Neural crest cell (in vitro differentiated cells): Measurements from ENCODE around the gene PDCD6IP. TPM values are rescaled to one million over a fixed set of nuclear protein-coding genes. Genes with fewer than 3 reads are reported as not detected.

Source experiments
- DNase-seq: peaks from one replicate; pipeline ENCODE4 v3.0.0; 2021; ENCODE audit warnings: low read depth, mixed read lengths, low spot score
- H3K27ac Mint-ChIP-seq: one replicate; pipeline ENCODE4 v1.8.0; 2021; ENCODE audit warnings: mild to moderate bottlenecking, mixed read lengths; ENCODE audit not compliant: unreplicated experiment
- H3K27me3 Mint-ChIP-seq: 2 replicates; pipeline ENCODE4 v1.8.0; 2021; ENCODE audit warnings: low read depth, mild to moderate bottlenecking, mixed read lengths
- H3K36me3 Mint-ChIP-seq: 2 replicates; pipeline ENCODE4 v1.8.0; 2021; ENCODE audit warnings: low read depth, mild to moderate bottlenecking, mixed read lengths
- H3K4me1 Mint-ChIP-seq: 2 replicates; pipeline ENCODE4 v1.8.0; 2021; ENCODE audit warnings: mixed read lengths
- H3K4me3 Mint-ChIP-seq: one replicate; pipeline ENCODE4 v1.8.0; 2021; ENCODE audit warnings: mild to moderate bottlenecking, mixed read lengths
- H3K9me3 Mint-ChIP-seq: 2 replicates; pipeline ENCODE4 v1.8.0; 2021; ENCODE audit warnings: mixed read lengths
- total RNA-seq: library from RNA; stranded (reverse); gene quantifications from 2 replicates; pipeline ENCODE4 v1.2.1, GENCODE V29; 2021
- TF ChIP-seq, protein P1 (sequence below): fragments of 200-600 bp; sonication (generic); conservative IDR thresholded peaks from 2 replicates; pipeline ENCODE4 v1.5.0; 2021; ENCODE audit warnings: antibody characterized with exemption, mild to moderate bottlenecking

PDCD6IP gene
- total RNA-seq, 1 donor from 2014 or later = 150 TPM

- H3K4me3 Mint-ChIP-seq = no peak overlapping the region
- H3K27me3 Mint-ChIP-seq = no peaks in the 10 kb centered on the region
- H3K36me3 Mint-ChIP-seq = peaks cover 22% of the 10 kb centered on the region
- H3K27ac Mint-ChIP-seq = peak overlapping the region; percentile 48
- peaks cover 9% of the 10 kb centered on the region for H3K4me1 Mint-ChIP-seq
- TF ChIP-seq, protein P1, sequence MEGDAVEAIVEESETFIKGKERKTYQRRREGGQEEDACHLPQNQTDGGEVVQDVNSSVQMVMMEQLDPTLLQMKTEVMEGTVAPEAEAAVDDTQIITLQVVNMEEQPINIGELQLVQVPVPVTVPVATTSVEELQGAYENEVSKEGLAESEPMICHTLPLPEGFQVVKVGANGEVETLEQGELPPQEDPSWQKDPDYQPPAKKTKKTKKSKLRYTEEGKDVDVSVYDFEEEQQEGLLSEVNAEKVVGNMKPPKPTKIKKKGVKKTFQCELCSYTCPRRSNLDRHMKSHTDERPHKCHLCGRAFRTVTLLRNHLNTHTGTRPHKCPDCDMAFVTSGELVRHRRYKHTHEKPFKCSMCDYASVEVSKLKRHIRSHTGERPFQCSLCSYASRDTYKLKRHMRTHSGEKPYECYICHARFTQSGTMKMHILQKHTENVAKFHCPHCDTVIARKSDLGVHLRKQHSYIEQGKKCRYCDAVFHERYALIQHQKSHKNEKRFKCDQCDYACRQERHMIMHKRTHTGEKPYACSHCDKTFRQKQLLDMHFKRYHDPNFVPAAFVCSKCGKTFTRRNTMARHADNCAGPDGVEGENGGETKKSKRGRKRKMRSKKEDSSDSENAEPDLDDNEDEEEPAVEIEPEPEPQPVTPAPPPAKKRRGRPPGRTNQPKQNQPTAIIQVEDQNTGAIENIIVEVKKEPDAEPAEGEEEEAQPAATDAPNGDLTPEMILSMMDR = no peak
- DNase-seq = no peak
- peaks cover 7% of the 10 kb centered on the region for H3K9me3 Mint-ChIP-seq
These were observed 8.8 kb downstream of the PDCD6IP start for GRCh38 chr3:33807191-33807590.

DNA sequence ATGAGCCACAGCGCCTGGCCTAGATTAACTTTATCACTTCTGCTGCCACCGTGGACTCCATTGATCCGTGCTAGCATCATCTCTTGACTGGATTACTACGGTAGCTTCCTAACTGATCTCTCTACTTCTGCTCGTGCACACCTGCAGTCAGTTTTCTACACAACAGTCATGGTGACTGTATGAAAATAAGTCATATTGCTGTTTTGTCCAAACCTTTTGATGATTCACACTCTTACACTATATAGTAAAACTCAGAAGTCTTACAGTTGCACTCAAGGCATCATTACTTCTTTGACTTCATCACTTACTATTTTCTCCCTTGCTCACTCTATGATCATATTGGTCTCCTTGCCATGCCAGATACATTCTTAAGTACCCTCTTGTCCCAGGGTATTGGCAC, 10.1 kb downstream of the PDCD6IP start:
- Mint-ChIP-seq H3K9me3 (peaks cover 4% of the 10 kb centered on the region), H3K4me3 (no peak overlapping the region), H3K27ac (no peak overlapping the region), H3K4me1 (peaks cover 11% of the 10 kb centered on the region), H3K36me3 (peaks cover 13% of the 10 kb centered on the region), H3K27me3 (no peaks in the 10 kb centered on the region)
- no peak for DNase-seq
- TF ChIP-seq, protein P1 = no peak

DNA sequence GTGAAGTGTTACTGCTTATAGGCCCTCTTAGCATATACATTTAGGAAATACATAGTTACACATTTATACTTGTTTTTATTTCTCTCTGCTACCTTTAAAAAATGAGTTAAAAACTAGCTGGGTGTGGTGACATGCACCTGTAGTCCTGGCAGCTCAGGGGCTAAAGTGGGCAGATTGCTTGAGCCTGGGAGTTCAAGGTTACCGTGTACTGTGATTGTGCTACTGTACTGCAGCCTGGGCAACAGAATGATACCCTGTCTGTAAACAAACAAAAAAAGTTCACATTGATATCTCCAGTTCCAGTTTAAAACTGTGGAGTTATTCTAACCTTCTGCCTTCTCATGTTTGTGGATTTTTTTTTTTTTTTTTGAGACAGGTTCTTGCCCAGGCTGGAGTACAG, 12.1 kb downstream of the PDCD6IP start:
- TF ChIP-seq, protein P1 = no peak
- no peak overlapping the region for H3K4me3 Mint-ChIP-seq
- no peaks in the 10 kb centered on the region for H3K27me3 Mint-ChIP-seq
- no peak overlapping the region for H3K27ac Mint-ChIP-seq
- peaks cover 5% of the 10 kb centered on the region for H3K36me3 Mint-ChIP-seq
- no peaks in the 10 kb centered on the region for H3K9me3 Mint-ChIP-seq
- no peak for DNase-seq
- H3K4me1 Mint-ChIP-seq = peaks cover 11% of the 10 kb centered on the region

DNA sequence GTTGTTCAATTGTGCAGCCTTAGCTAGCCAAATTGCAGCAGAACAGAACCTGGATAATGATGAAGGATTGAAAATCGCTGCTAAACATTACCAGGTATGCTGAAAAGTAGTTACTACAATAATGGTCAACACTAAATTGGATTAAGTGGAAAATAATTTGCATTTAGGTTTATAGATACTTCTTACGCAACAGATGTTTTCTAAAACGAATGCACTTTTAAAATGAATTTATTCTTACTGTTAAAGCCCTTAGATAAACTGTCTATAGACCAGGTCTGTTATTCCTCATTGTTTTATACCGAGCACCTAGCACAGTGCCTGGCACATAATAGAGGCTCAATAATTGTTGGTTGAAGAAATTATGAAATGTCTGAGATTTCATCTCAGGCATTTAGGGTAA, 23.6 kb downstream of the PDCD6IP start:
- TF ChIP-seq, protein P1 = no peak
- no peak for DNase-seq
- Mint-ChIP-seq H3K27ac (no peak overlapping the region), H3K36me3 (peaks cover 11% of the 10 kb centered on the region), H3K4me1 (peaks cover 6% of the 10 kb centered on the region), H3K27me3 (no peaks in the 10 kb centered on the region), H3K9me3 (peaks cover 2% of the 10 kb centered on the region), H3K4me3 (no peak overlapping the region)

GRCh38 chr3:33823821-33824220, 25.4 kb downstream of the PDCD6IP start:
- Mint-ChIP-seq H3K4me1 (peaks cover 6% of the 10 kb centered on the region), H3K27ac (no peak overlapping the region), H3K27me3 (no peaks in the 10 kb centered on the region), H3K4me3 (no peak overlapping the region), H3K36me3 (peaks cover 11% of the 10 kb centered on the region), H3K9me3 (peaks cover 2% of the 10 kb centered on the region)
- TF ChIP-seq, protein P1 = no peak
- DNase-seq = no peak

GRCh38 chr3:33825111-33825510, 26.7 kb downstream of the PDCD6IP start:
- Mint-ChIP-seq H3K36me3 (peaks cover 9% of the 10 kb centered on the region), H3K4me3 (no peak overlapping the region), H3K9me3 (no peaks in the 10 kb centered on the region), H3K4me1 (peaks cover 5% of the 10 kb centered on the region), H3K27ac (no peak overlapping the region), H3K27me3 (no peaks in the 10 kb centered on the region)
- TF ChIP-seq, protein P1 = no peak
- DNase-seq = no peak
